HepG2 (cell line): ENCODE measurements around the gene CDKN1A. TPM values are rescaled to one million over a fixed set of nuclear protein-coding genes. Genes with fewer than 3 reads are reported as not detected.

ENCODE experiments used
- EED ChIP-seq: sonication (generic); formaldehyde crosslinking; IDR thresholded peaks from 2 replicates; pipeline ENCODE4 v1.5.0; 2020; ENCODE audit warnings: mild to moderate bottlenecking, missing genetic modification reagents
- HNRNPUL1 ChIP-seq: fragments of 200-400 bp; formaldehyde crosslinking; IDR thresholded peaks from 2 replicates; pipeline ENCODE4 v1.6.1; 2017; ENCODE audit warnings: low read depth, mild to moderate bottlenecking, low read length, moderate library complexity
- IRF9 ChIP-seq: sonication (generic); formaldehyde crosslinking; IDR thresholded peaks from 2 replicates; pipeline ENCODE4 v1.8.0; 2022; ENCODE audit warnings: missing genetic modification reagents, mild to moderate bottlenecking, borderline replicate concordance
- KIAA2018 ChIP-seq: sonication (generic); formaldehyde crosslinking; IDR thresholded peaks from 2 replicates; pipeline ENCODE4 v1.5.0; 2020; ENCODE audit warnings: mild to moderate bottlenecking, missing genetic modification reagents, borderline replicate concordance
- MBD4 ChIP-seq: IDR thresholded peaks from 2 replicates; pipeline ENCODE4 v1.6.1; 2012; ENCODE audit warnings: low read length, inconsistent platforms, borderline replicate concordance
- RARA ChIP-seq: IDR thresholded peaks from 2 replicates; pipeline ENCODE4 v1.6.1; 2016; ENCODE audit warnings: missing genetic modification reagents, missing compliant biosample characterization
- ZBTB2 ChIP-seq: sonication (generic); formaldehyde crosslinking; IDR thresholded peaks from 2 replicates; pipeline ENCODE4 v1.8.0; 2022; ENCODE audit warnings: low read depth, missing genetic modification reagents
- ZC3H4 ChIP-seq: sonication (generic); formaldehyde crosslinking; IDR thresholded peaks from 2 replicates; pipeline ENCODE4 v1.4.0; 2020; ENCODE audit warnings: missing genetic modification reagents, borderline replicate concordance
- ZNF841 ChIP-seq: sonication (generic); formaldehyde crosslinking; IDR thresholded peaks from 2 replicates; pipeline ENCODE4 v1.8.1; 2023; ENCODE audit warnings: missing genetic modification reagents, borderline replicate concordance
- polyA plus RNA-seq, 8 experiments: library from polyadenylated mRNA; depleted of rRNA in 3 of 8; stranded (reverse) in 7 of 8; unstranded in 1 of 8; fragments of >200 nt; fragmentation: Illumina TruSeq in 4 of 8; extraction: Trizol in 4 of 8; gene quantifications; 2 replicates each; pipeline versions ENCODE4 v1.2.1 to v1.2.3, GENCODE V29; 2011 to 2016; ENCODE audit warnings: low read depth in 4 of 8, missing spikeins in 1 of 8, mixed read lengths in 1 of 8; ENCODE audit not compliant: insufficient read depth in 1 of 8
- total RNA-seq, 5 experiments: library from RNA; depleted of rRNA; stranded (reverse); fragments of >200 nt; fragmentation: Illumina TruSeq; extraction: Trizol; gene quantifications; 2 replicates each; pipeline ENCODE4 v1.2.3, GENCODE V29; 2016; ENCODE audit warnings: low read depth in 1 of 5
- TF ChIP-seq, protein P1 (sequence below): sonication (generic); formaldehyde crosslinking; conservative IDR thresholded peaks from 2 replicates; pipeline ENCODE4 v1.8.1; 2023; ENCODE audit warnings: missing genetic modification reagents
- TF ChIP-seq, protein P2 (sequence below): sonication (generic); formaldehyde crosslinking; IDR thresholded peaks from 2 replicates; pipeline ENCODE4 v1.4.0; 2020; ENCODE audit warnings: missing genetic modification reagents, mild to moderate bottlenecking, borderline replicate concordance

Gene CDKN1A
- total and polyA plus RNA-seq, 2 of the 13 experiments (the other 11 are each of a cell fraction or from before 2014, with no cell fraction given) = 60.7 to 92.1 TPM

GRCh38 chr6:36683656-36684446 is 5.3 kb downstream of the CDKN1A start (continued):
- TF ChIP-seq, protein P1, sequence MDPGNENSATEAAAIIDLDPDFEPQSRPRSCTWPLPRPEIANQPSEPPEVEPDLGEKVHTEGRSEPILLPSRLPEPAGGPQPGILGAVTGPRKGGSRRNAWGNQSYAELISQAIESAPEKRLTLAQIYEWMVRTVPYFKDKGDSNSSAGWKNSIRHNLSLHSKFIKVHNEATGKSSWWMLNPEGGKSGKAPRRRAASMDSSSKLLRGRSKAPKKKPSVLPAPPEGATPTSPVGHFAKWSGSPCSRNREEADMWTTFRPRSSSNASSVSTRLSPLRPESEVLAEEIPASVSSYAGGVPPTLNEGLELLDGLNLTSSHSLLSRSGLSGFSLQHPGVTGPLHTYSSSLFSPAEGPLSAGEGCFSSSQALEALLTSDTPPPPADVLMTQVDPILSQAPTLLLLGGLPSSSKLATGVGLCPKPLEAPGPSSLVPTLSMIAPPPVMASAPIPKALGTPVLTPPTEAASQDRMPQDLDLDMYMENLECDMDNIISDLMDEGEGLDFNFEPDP = 0 out of 2 replicates have a peak, but pooled peaks have one; percentile 69
- TF ChIP-seq IRF9 (CRISPR knock-in tag) = peak; percentile 80; the same call in 1 of the 2 replicates
- TF ChIP-seq ZNF841 (CRISPR knock-in tag) = peak; percentile 86; the same call in 1 of the 2 replicates
- TF ChIP-seq, protein P2, sequence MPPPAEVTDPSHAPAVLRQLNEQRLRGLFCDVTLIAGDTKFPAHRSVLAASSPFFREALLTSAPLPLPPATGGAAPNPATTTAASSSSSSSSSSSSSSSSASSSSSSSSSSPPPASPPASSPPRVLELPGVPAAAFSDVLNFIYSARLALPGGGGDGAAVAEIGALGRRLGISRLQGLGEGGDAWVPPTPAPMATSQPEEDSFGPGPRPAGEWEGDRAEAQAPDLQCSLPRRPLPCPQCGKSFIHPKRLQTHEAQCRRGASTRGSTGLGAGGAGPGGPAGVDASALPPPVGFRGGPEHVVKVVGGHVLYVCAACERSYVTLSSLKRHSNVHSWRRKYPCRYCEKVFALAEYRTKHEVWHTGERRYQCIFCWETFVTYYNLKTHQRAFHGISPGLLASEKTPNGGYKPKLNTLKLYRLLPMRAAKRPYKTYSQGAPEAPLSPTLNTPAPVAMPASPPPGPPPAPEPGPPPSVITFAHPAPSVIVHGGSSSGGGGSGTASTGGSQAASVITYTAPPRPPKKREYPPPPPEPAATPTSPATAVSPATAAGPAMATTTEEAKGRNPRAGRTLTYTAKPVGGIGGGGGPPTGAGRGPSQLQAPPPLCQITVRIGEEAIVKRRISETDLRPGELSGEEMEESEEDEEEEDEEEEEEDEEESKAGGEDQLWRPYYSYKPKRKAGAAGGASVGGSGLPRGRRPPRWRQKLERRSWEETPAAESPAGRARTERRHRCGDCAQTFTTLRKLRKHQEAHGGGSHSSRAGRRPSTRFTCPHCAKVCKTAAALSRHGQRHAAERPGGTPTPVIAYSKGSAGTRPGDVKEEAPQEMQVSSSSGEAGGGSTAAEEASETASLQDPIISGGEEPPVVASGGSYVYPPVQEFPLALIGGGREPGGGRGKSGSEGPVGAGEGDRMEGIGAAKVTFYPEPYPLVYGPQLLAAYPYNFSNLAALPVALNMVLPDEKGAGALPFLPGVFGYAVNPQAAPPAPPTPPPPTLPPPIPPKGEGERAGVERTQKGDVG (CRISPR knock-in tag) = peak; percentile 84; the same call in 1 of the 2 replicates
- no peak for TF ChIP-seq MBD4
- TF ChIP-seq RARA (CRISPR knock-in tag) = peak; percentile 94
- TF ChIP-seq KIAA2018 = no peak
- 0 out of 2 replicates have a peak, but pooled peaks have one; percentile 35 for TF ChIP-seq EED (CRISPR knock-in tag)
- peak; percentile 42; the same call in 1 of the 2 replicates for TF ChIP-seq ZBTB2 (CRISPR knock-in tag)
- no peak for TF ChIP-seq HNRNPUL1
- no peak for TF ChIP-seq ZC3H4
